ENCODE data around the gene TXNDC16. TPM values are rescaled to one million over a fixed set of nuclear protein-coding genes. Genes with fewer than 3 reads are reported as not detected.

The TXNDC16 gene
- total RNA-seq, 2 experiments from 2014 or later, result 21.6 to 26.5 TPM

DNA sequence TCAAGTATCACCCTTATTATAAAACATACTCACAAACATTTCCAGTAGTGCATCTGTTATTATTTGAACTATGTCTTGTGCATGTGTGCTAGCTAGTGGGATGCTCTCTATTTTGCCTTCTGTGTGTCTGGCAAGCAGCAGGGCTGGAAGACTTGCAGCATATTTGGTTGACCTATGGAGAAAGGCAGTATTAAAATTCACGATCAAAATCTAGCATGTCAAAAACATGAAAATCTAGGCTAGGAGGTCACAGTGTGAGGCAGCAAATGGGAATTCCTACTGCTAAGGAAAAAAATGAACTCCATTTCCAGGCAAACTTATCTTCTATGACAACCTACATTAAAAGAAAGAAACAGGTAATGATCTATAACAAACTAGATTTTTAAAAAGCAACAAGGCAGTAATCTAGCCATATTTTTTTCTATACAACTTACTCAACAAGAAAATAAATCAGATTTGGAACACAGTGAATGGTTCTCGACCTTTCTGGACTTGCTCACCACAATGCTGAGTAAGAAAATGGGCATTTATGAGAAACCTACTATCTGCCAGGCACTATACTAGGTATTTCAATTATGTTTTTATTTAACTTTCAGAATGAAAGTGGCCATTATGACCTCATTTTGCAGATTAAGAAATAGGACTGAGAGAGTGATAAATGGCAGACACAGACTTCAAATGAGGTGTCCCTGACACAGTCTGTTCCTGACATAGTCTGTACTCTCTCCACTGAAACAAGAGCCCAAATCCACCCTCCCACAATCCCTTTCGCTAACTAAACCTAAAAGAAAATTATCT is 96.8 kb downstream of the TXNDC16 start:
- DNase-seq (ENCODE audit: low spot score), result no peak
- no peak overlapping the region for H3K27ac ChIP-seq (ENCODE audit: low read depth, low read length, poor library complexity, severe bottlenecking)
- H3K9me3 ChIP-seq (ENCODE audit: low read length), result no peaks in the 10 kb centered on the region
- BruUV-seq (replicated peaks), result no TSS peak
- no peak overlapping the region for H2AFZ ChIP-seq (ENCODE audit: low read length)
- ChIA-PET CTCF (ENCODE audit: unreplicated experiment) (no interaction called here), POLR2A (interaction anchor here (1.0 to 1.2 kb wide), 2 partner anchors 23 to 35 kb away, joined by 3 to 5 read pairs; no protein-coding TSS in a partner anchor)
- no peak overlapping the region for H3K4me2 ChIP-seq (ENCODE audit: low read length)
- intact Hi-C loops (cut with micrococcal nuclease; ENCODE audit: unreplicated experiment), result no loop called here
- H3K4me3 ChIP-seq (ENCODE audit: low read depth, low read length, poor library complexity, severe bottlenecking), result no peak overlapping the region
- peaks cover 44% of the 10 kb centered on the region for H3K36me3 ChIP-seq (ENCODE audit: insufficient read depth, low read length)
- TF ChIP-seq EZH2phosphoT487 (IDR thresholded peaks at IDR 0.05; ENCODE audit: borderline replicate concordance, low read depth, low read length) (no peak), CTCF (conservative IDR thresholded peaks at IDR 0.05; ENCODE audit: low read length) (no peak)
- H4K20me1 ChIP-seq (ENCODE audit: insufficient read depth, low read length), result no peaks in the 10 kb centered on the region
- H3K4me1 ChIP-seq (ENCODE audit: insufficient read depth, low read length, poor library complexity, severe bottlenecking), result no peaks in the 10 kb centered on the region
- H3K79me2 ChIP-seq (ENCODE audit: insufficient read depth, low read depth, low read length), result no peaks in the 10 kb centered on the region
- no peaks in the 10 kb centered on the region for H3K9me2 ChIP-seq (ENCODE audit: insufficient read depth, low read length)

GRCh38 chr14:52447236-52447635 is 105.1 kb downstream of the TXNDC16 start:
- Histone ChIP-seq H3K27ac (ENCODE audit: low read depth, low read length, poor library complexity, severe bottlenecking) (no peak overlapping the region), H2AFZ (ENCODE audit: low read length) (no peak overlapping the region), H3K36me3 (ENCODE audit: insufficient read depth, low read length) (peaks cover 59% of the 10 kb centered on the region), H3K4me3 (ENCODE audit: low read depth, low read length, poor library complexity, severe bottlenecking) (no peak overlapping the region), H3K4me1 (ENCODE audit: insufficient read depth, low read length, poor library complexity, severe bottlenecking) (no peaks in the 10 kb centered on the region), H4K20me1 (ENCODE audit: insufficient read depth, low read length) (no peaks in the 10 kb centered on the region), H3K79me2 (ENCODE audit: insufficient read depth, low read depth, low read length) (no peaks in the 10 kb centered on the region), H3K9me3 (ENCODE audit: low read length) (0 out of 2 replicates have a peak, but pooled peaks cover 7% of the 10 kb centered on the region), H3K9me2 (ENCODE audit: insufficient read depth, low read length) (no peaks in the 10 kb centered on the region), H3K4me2 (ENCODE audit: low read length) (no peak overlapping the region)
- POLR2A ChIA-PET, result interaction anchor here (0.9 to 1.1 kb wide), 4 partner anchors 12 to 272 kb away, joined by 3 to 4 read pairs (median 3); no protein-coding TSS in a partner anchor
- CTCF ChIA-PET (ENCODE audit: unreplicated experiment), result no interaction called here
- DNase-seq (ENCODE audit: low spot score), result no peak
- intact Hi-C loops (cut with micrococcal nuclease; ENCODE audit: unreplicated experiment), result no loop called here
- no peak for TF ChIP-seq CTCF (conservative IDR thresholded peaks at IDR 0.05; ENCODE audit: low read length)
- TF ChIP-seq EZH2phosphoT487 (IDR thresholded peaks at IDR 0.05; ENCODE audit: borderline replicate concordance, low read depth, low read length), result no peak
- BruUV-seq (replicated peaks), result no TSS peak

DNA sequence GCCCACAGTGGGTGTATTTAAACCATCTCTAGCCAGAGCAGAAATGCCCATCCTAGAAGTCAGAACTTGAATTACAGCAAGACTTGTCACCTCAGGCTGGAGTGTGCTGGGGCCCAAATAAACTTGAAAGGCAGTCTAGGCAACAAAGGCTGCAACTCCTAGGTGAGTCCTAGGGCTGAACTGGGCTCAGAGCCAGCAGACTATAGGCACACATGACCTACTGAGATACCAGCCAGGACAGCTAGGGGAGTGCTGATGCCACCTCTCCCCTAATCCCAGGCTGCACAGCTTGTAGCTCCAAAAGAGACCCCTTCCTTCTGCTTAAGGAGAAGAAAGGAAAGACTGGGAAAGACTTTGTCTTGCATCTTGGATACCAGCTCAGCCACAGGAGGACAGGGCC is 106.0 kb downstream of the TXNDC16 start:
- no peaks in the 10 kb centered on the region for H3K79me2 ChIP-seq (ENCODE audit: insufficient read depth, low read depth, low read length)
- no peak for DNase-seq (ENCODE audit: low spot score)
- H3K9me2 ChIP-seq (ENCODE audit: insufficient read depth, low read length), result no peaks in the 10 kb centered on the region
- H4K20me1 ChIP-seq (ENCODE audit: insufficient read depth, low read length), result no peaks in the 10 kb centered on the region
- no peak for TF ChIP-seq CTCF (conservative IDR thresholded peaks at IDR 0.05; ENCODE audit: low read length)
- no peak for TF ChIP-seq EZH2phosphoT487 (IDR thresholded peaks at IDR 0.05; ENCODE audit: borderline replicate concordance, low read depth, low read length)
- H2AFZ ChIP-seq (ENCODE audit: low read length), result no peak overlapping the region
- BruUV-seq (replicated peaks), result no TSS peak
- ChIA-PET POLR2A (interaction anchor here (0.5 kb wide), 1 partner anchor 530 kb away, joined by 6 read pairs; no protein-coding TSS in a partner anchor), CTCF (ENCODE audit: unreplicated experiment) (no interaction called here)
- intact Hi-C loops (cut with micrococcal nuclease; ENCODE audit: unreplicated experiment), result no loop called here
- no peak overlapping the region for H3K4me3 ChIP-seq (ENCODE audit: low read depth, low read length, poor library complexity, severe bottlenecking)
- 0 out of 2 replicates have a peak, but pooled peaks cover 7% of the 10 kb centered on the region for H3K9me3 ChIP-seq (ENCODE audit: low read length)
- no peak overlapping the region for H3K4me2 ChIP-seq (ENCODE audit: low read length)
- H3K27ac ChIP-seq (ENCODE audit: low read depth, low read length, poor library complexity, severe bottlenecking), result no peak overlapping the region
- peaks cover 52% of the 10 kb centered on the region for H3K36me3 ChIP-seq (ENCODE audit: insufficient read depth, low read length)
- H3K4me1 ChIP-seq (ENCODE audit: insufficient read depth, low read length, poor library complexity, severe bottlenecking), result no peaks in the 10 kb centered on the region

Data from OCI-LY7 (cell line).